ENCODE measurements around the gene INPP5D. TPM values are rescaled to one million over a fixed set of nuclear protein-coding genes. Genes with fewer than 3 reads are reported as not detected.

Gene INPP5D
- polyA plus RNA-seq, 3 donors: 30.6 to 90.2 (median 54.8) TPM

- H3K4me1 ChIP-seq (ENCODE audit: control insufficient read depth in 1 of 2, insufficient read depth in 2 of 2, low read length in 2 of 2): peaks cover 92 to 94% of the 10 kb centered on the region in 2 donors
- H3K79me2 ChIP-seq (ENCODE audit: insufficient read depth, low read length): peaks cover 93% of the 10 kb centered on the region
- peaks cover 42% of the 10 kb centered on the region for H4K20me1 ChIP-seq (ENCODE audit: insufficient read depth, low read length)
- intact Hi-C loops (cut with micrococcal nuclease): loop anchor here (2.0 to 10.0 kb wide), 2 partner anchors 14 to 770 kb away; no protein-coding TSS in a partner anchor
- H3K27me3 ChIP-seq (ENCODE audit: control insufficient read depth in 2 of 2, insufficient read depth in 2 of 2, low read length in 2 of 2): no peaks in the 10 kb centered on the region
- no peaks in the 10 kb centered on the region for H3K9me3 ChIP-seq (replicated peaks in 1 of 2; ENCODE audit: control insufficient read depth in 1 of 2, insufficient read depth in 1 of 2, low read length in 2 of 2)
- Mint-ChIP-seq H3K27ac (peak overlapping the region; percentile 97 to 100 (median 99)), H3K4me3 (peak overlapping the region in 1 of 2 donors; percentile 85), H3K4me1 (peaks cover 91% of the 10 kb centered on the region), H3K36me3 (peaks cover 66 to 93% of the 10 kb centered on the region in 2 donors), H3K27me3 (ENCODE audit: low read depth in 3 of 3) (peaks cover 0 to 1% (median 0%) of the 10 kb centered on the region in 3 donors), H3K9me3 (no peaks in the 10 kb centered on the region)
- H3K36me3 ChIP-seq (replicated peaks in 1 of 2; ENCODE audit: control insufficient read depth in 1 of 2, insufficient read depth in 2 of 2, low read length in 2 of 2): peaks cover 23 to 38% of the 10 kb centered on the region in 2 donors
- TF ChIP-seq CTCF (IDR thresholded peaks at IDR 0.05): no peak
- peak overlapping the region; percentile 63 for H3K4me2 ChIP-seq (replicated peaks; ENCODE audit: extremely low read depth, low read length, poor library complexity, severe bottlenecking)
- peak overlapping the region in 1 of 3 experiments; percentile 55 for H3K4me3 ChIP-seq (replicated peaks in 1 of 3; ENCODE audit: low read depth in 2 of 3, low read length in 3 of 3)
- H3K9ac ChIP-seq (ENCODE audit: insufficient read depth, low read length, poor library complexity, severe bottlenecking): peak overlapping the region; percentile 67
- DNase-seq: no peak
- 71% methylated on average over 9 of the region's 13 CpGs for WGBS (ENCODE audit: insufficient coverage)
- peak overlapping the region; percentile 90 to 95 for H3K27ac ChIP-seq (ENCODE audit: low read depth in 1 of 2, low read length in 2 of 2)
- no peak overlapping the region for H2AFZ ChIP-seq (ENCODE audit: insufficient read depth, low read depth, low read length, poor library complexity, severe bottlenecking)
These were observed 25.1 kb downstream of the INPP5D start for GRCh38 chr2:233085037-233085838.

- Histone ChIP-seq H3K4me3 (replicated peaks in 1 of 3; ENCODE audit: low read depth in 2 of 3, low read length in 3 of 3) (peak overlapping the region in 1 of 3 experiments; percentile 55), H4K20me1 (ENCODE audit: insufficient read depth, low read length) (peaks cover 44% of the 10 kb centered on the region), H3K27me3 (ENCODE audit: control insufficient read depth in 2 of 2, insufficient read depth in 2 of 2, low read length in 2 of 2) (no peaks in the 10 kb centered on the region), H2AFZ (ENCODE audit: insufficient read depth, low read depth, low read length, poor library complexity, severe bottlenecking) (no peak overlapping the region), H3K9me3 (replicated peaks in 1 of 2; ENCODE audit: control insufficient read depth in 1 of 2, insufficient read depth in 1 of 2, low read length in 2 of 2) (no peaks in the 10 kb centered on the region), H3K4me2 (replicated peaks; ENCODE audit: extremely low read depth, low read length, poor library complexity, severe bottlenecking) (no peak overlapping the region), H3K9ac (ENCODE audit: insufficient read depth, low read length, poor library complexity, severe bottlenecking) (no peak overlapping the region), H3K79me2 (ENCODE audit: insufficient read depth, low read length) (peaks cover 93% of the 10 kb centered on the region), H3K4me1 (ENCODE audit: control insufficient read depth in 1 of 2, insufficient read depth in 2 of 2, low read length in 2 of 2) (peaks cover 86 to 88% of the 10 kb centered on the region in 2 donors), H3K27ac (ENCODE audit: low read depth in 1 of 2, low read length in 2 of 2) (peak overlapping the region; percentile 76 to 95), H3K36me3 (replicated peaks in 1 of 2; ENCODE audit: control insufficient read depth in 1 of 2, insufficient read depth in 2 of 2, low read length in 2 of 2) (peaks cover 19 to 38% of the 10 kb centered on the region in 2 donors)
- TF ChIP-seq CTCF (IDR thresholded peaks at IDR 0.05): no peak
- Mint-ChIP-seq H3K4me3 (no peak overlapping the region), H3K27me3 (ENCODE audit: low read depth in 3 of 3) (peaks cover 0 to 1% (median 0%) of the 10 kb centered on the region in 3 donors), H3K27ac (peak overlapping the region; percentile 97 to 100 (median 99)), H3K9me3 (no peaks in the 10 kb centered on the region), H3K36me3 (peaks cover 65 to 93% of the 10 kb centered on the region in 2 donors), H3K4me1 (peaks cover 88% of the 10 kb centered on the region)
- DNase-seq: no peak
- intact Hi-C loops (cut with micrococcal nuclease): loop anchor here (2.0 to 10.0 kb wide), 3 partner anchors 15 to 771 kb away; partner anchors contain the start of gene INPP5D (in 1 of the 2)
- WGBS (ENCODE audit: insufficient coverage): no CpG with 5 or more reads among the region's 2 CpGs
These were observed 25.7 kb downstream of the INPP5D start for GRCh38 chr2:233085839-233086150.

All from CD14-positive monocyte (primary cell).